Smooth muscle cell (in vitro differentiated cells): Measurements from ENCODE around the gene GPC2. TPM values are rescaled to one million over a fixed set of nuclear protein-coding genes. Genes with fewer than 3 reads are reported as not detected.
A peak's percentile ranks its signal among the peaks of the same experiment; 100 is the strongest.
"Not testable (repeated sequence)": the region's sequence is repeated elsewhere in the genome, so short reads cannot be mapped to it uniquely, and the experiment has no call there.

Experiments
- DNase-seq: peaks from one replicate; lab custom pipeline; 2025; ENCODE audit not compliant: unreplicated experiment; lab: John Stamatoyannopoulos, UW
- H2AFZ ChIP-seq: fragments of 200-600 bp; sonication (generic); 2 replicates; pipeline ENCODE4 v1.6.0; 2016; ENCODE audit warnings: antibody characterized with exemption, low read depth, mild to moderate bottlenecking
- H3F3A ChIP-seq: fragments of 200-600 bp; sonication (generic); 2 replicates; pipeline ENCODE4 v1.6.0; 2017; ENCODE audit warnings: antibody characterized with exemption, low read depth
- H3K27ac ChIP-seq: fragments of 200-600 bp; sonication (generic); 2 replicates; pipeline ENCODE4 v1.5.1; 2016; ENCODE audit warnings: low read depth, mild to moderate bottlenecking
- H3K27me3 ChIP-seq: fragments of 200-600 bp; sonication (generic); 2 replicates; pipeline ENCODE4 v1.6.1; 2016; ENCODE audit warnings: low read depth, mild to moderate bottlenecking
- H3K36me3 ChIP-seq: fragments of 200-600 bp; sonication (generic); 2 replicates; pipeline ENCODE4 v1.5.1; 2016; ENCODE audit warnings: low read depth
- H3K4me1 ChIP-seq: fragments of 200-600 bp; sonication (generic); 2 replicates; pipeline ENCODE4 v1.5.1; 2016; ENCODE audit warnings: low read depth
- H3K4me2 ChIP-seq: fragments of 200-600 bp; sonication (generic); 2 replicates; pipeline ENCODE4 v1.6.0; 2016; ENCODE audit warnings: mild to moderate bottlenecking
- H3K4me3 ChIP-seq: fragments of 200-600 bp; sonication (generic); 2 replicates; pipeline ENCODE4 v1.5.1; 2016; ENCODE audit warnings: mild to moderate bottlenecking
- H3K79me2 ChIP-seq: fragments of 200-600 bp; sonication (generic); 2 replicates; pipeline ENCODE4 v1.6.0; 2016; ENCODE audit warnings: low read depth, mild to moderate bottlenecking
- H3K9ac ChIP-seq: fragments of 200-600 bp; sonication (generic); 2 replicates; pipeline ENCODE4 v1.6.0; 2016; ENCODE audit warnings: low read depth
- H3K9me3 ChIP-seq: fragments of 200-600 bp; sonication (generic); replicated peaks from 2 replicates; pipeline ENCODE4 v1.5.1; 2016; ENCODE audit warnings: low read depth
- H4K20me1 ChIP-seq: fragments of 200-600 bp; sonication (generic); 2 replicates; pipeline ENCODE4 v1.6.0; 2016; ENCODE audit warnings: low read depth
- WGBS: methylation state at CpG from one replicate; pipeline ENCODE4 v1.1.7; 2016; ENCODE audit warnings: low lambda C conversion rate; 5-methylcytosine and 5-hydroxymethylcytosine counted together
- polyA plus RNA-seq: library from polyadenylated mRNA; unstranded; fragments of >200 nt; fragmentation: Nextera tagmentation; extraction: Ambion mirVana; gene quantifications from 2 replicates; pipeline ENCODE4 v1.2.1, GENCODE V29; 2016
- total RNA-seq: library from RNA; depleted of rRNA; stranded (reverse); fragments of >200 nt; gene quantifications from 2 replicates; pipeline ENCODE4 v1.2.3, GENCODE V29; 2014
- TF ChIP-seq, protein P1 (sequence below): fragments of 200-600 bp; sonication (generic); IDR thresholded peaks from 2 replicates; pipeline ENCODE4 v1.5.1; 2017; ENCODE audit warnings: borderline replicate concordance, mild to moderate bottlenecking, antibody characterized with exemption; ENCODE audit not compliant: insufficient read depth, poor library complexity, severe bottlenecking

GPC2 gene
- total and polyA plus RNA-seq, 2 experiments from 2014 or later, result 3.2 to 7.1 TPM

DNA sequence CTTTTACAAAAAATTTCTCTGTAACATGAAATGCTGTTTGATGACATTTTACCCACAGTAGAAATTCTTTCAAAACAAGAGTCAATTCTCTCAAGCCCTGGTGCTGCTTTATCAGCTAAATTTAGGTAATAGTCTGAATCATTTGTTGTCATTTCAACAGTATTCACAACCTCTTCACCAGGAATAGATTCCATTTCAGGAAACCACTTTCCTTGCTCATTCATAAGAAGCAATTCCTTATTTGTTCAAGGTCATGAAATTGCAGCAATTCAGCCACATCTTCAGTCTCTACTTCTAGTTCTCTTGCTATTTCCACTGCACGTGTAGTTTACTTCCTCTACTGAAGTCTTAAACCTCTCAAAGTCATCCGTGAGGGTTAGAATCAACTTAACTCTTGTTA, 14.6 kb upstream of the GPC2 start:
- DNase-seq, result no peak
- Histone ChIP-seq H3K79me2 (no peaks in the 10 kb centered on the region), H3K27ac (no peak overlapping the region), H3K9me3 (no peaks in the 10 kb centered on the region), H3K27me3 (no peaks in the 10 kb centered on the region), H3K4me1 (no peaks in the 10 kb centered on the region), H3K4me2 (no peak overlapping the region), H3K4me3 (no peak overlapping the region), H2AFZ (no peak overlapping the region), H3K36me3 (no peaks in the 10 kb centered on the region), H3F3A (no peaks in the 10 kb centered on the region), H3K9ac (no peak overlapping the region), H4K20me1 (no peaks in the 10 kb centered on the region)
- 75% methylated on average over 2 of the region's 2 CpGs for WGBS
- TF ChIP-seq, protein P1, sequence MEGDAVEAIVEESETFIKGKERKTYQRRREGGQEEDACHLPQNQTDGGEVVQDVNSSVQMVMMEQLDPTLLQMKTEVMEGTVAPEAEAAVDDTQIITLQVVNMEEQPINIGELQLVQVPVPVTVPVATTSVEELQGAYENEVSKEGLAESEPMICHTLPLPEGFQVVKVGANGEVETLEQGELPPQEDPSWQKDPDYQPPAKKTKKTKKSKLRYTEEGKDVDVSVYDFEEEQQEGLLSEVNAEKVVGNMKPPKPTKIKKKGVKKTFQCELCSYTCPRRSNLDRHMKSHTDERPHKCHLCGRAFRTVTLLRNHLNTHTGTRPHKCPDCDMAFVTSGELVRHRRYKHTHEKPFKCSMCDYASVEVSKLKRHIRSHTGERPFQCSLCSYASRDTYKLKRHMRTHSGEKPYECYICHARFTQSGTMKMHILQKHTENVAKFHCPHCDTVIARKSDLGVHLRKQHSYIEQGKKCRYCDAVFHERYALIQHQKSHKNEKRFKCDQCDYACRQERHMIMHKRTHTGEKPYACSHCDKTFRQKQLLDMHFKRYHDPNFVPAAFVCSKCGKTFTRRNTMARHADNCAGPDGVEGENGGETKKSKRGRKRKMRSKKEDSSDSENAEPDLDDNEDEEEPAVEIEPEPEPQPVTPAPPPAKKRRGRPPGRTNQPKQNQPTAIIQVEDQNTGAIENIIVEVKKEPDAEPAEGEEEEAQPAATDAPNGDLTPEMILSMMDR, result no peak

DNA sequence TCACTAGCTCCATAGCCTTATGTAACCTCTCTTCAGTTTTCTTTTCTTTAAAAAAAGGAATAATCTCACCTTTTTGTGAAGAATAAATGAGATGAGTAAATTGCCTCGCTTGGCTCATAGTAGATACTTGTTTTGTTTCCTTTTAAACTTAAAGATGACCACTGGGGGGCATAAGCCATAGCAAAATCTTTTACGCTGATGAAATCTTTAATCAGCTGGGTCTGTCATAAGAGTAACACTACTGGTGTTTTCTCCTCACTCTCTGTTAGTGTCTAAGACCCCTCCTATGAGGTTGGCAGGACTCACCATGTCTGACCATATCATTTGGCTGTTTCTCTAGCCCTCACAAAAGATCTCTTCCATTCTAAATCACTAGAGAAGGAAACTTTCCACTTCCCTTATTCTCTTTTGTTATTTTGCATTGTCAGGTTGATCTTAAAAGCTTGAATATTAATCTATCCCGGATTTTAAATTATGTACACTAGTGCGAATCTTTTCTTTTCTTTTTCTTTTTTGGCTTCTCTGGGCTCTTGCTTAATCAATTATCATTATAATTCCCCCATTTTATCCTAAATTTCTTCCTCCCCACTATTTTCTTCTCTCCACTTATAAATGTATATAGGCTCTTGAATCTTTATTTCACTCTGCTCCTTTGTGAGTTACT, 13.0 kb upstream of the GPC2 start:
- no peaks in the 10 kb centered on the region for H3K9me3 ChIP-seq
- H3K9ac ChIP-seq, result no peak overlapping the region
- no peaks in the 10 kb centered on the region for H4K20me1 ChIP-seq
- no peaks in the 10 kb centered on the region for H3K79me2 ChIP-seq
- 70% methylated on average over 4 of the region's 4 CpGs for WGBS
- TF ChIP-seq, protein P1, result peak; percentile 28
- H3K4me1 ChIP-seq, result no peaks in the 10 kb centered on the region
- no peak for DNase-seq
- no peaks in the 10 kb centered on the region for H3K27me3 ChIP-seq
- peak overlapping the region; percentile 56 for H2AFZ ChIP-seq
- H3K36me3 ChIP-seq, result no peaks in the 10 kb centered on the region
- no peak overlapping the region for H3K27ac ChIP-seq
- no peaks in the 10 kb centered on the region for H3F3A ChIP-seq
- H3K4me3 ChIP-seq, result no peak overlapping the region
- H3K4me2 ChIP-seq, result no peak overlapping the region

DNA sequence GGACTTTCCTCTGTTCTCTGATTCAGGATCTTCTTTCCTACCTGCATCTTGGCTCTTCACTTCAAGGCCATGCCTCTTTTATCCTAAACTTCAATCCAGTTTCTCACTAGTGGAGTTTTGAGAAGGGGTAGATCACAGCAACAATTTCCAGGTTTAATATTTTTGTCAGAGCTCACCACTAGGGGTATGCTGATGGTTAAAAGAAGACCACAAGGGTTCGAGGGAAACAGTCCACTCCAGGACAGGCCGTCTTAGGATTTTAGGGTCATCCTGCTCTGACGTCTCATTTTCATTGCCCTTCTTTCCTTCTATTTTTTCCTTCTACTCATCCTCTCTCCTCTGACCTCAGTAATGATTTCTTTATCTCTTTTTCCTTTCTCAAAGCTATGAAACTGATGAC, 11.9 kb upstream of the GPC2 start:
- no peaks in the 10 kb centered on the region for H3K79me2 ChIP-seq
- H3K9ac ChIP-seq, result no peak overlapping the region
- no peaks in the 10 kb centered on the region for H4K20me1 ChIP-seq
- no peaks in the 10 kb centered on the region for H3K36me3 ChIP-seq
- no peak for DNase-seq
- TF ChIP-seq, protein P1, result no peak
- no peak overlapping the region for H3K4me3 ChIP-seq
- no peak overlapping the region for H3K27ac ChIP-seq
- no peaks in the 10 kb centered on the region for H3F3A ChIP-seq
- no peak overlapping the region for H2AFZ ChIP-seq
- no peak overlapping the region for H3K4me2 ChIP-seq
- H3K9me3 ChIP-seq, result no peaks in the 10 kb centered on the region
- 88% methylated on average over 3 of the region's 3 CpGs for WGBS
- H3K27me3 ChIP-seq, result no peaks in the 10 kb centered on the region
- H3K4me1 ChIP-seq, result no peaks in the 10 kb centered on the region

DNA sequence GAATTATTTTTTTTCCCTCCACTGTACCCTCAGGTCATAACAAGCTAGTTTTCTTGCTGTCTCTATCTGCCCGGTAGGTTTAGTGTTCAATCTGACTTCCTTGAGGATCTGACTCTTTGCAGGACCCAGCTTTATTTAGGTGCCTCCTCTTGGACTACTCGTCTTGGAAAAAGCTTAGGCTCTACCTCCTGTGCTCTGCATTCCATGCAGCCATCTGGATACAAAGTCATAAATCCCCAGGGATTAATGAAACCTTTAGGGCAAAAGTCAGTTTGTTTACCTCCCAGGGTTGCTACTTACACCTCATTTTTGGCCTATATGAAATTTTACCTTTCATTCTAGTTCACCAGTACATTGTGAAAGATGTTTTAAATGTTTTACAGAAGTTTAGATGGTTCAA, 8.5 kb upstream of the GPC2 start:
- no peaks in the 10 kb centered on the region for H3F3A ChIP-seq
- TF ChIP-seq, protein P1, result no peak
- no peaks in the 10 kb centered on the region for H3K27me3 ChIP-seq
- DNase-seq, result no peak
- 70% methylated on average over 2 of the region's 2 CpGs for WGBS
- no peaks in the 10 kb centered on the region for H4K20me1 ChIP-seq
- H2AFZ ChIP-seq, result no peak overlapping the region
- H3K36me3 ChIP-seq, result no peaks in the 10 kb centered on the region
- no peak overlapping the region for H3K27ac ChIP-seq
- H3K79me2 ChIP-seq, result no peaks in the 10 kb centered on the region
- no peak overlapping the region for H3K9ac ChIP-seq
- H3K9me3 ChIP-seq, result no peaks in the 10 kb centered on the region
- no peaks in the 10 kb centered on the region for H3K4me1 ChIP-seq
- H3K4me2 ChIP-seq, result no peak overlapping the region
- no peak overlapping the region for H3K4me3 ChIP-seq

DNA sequence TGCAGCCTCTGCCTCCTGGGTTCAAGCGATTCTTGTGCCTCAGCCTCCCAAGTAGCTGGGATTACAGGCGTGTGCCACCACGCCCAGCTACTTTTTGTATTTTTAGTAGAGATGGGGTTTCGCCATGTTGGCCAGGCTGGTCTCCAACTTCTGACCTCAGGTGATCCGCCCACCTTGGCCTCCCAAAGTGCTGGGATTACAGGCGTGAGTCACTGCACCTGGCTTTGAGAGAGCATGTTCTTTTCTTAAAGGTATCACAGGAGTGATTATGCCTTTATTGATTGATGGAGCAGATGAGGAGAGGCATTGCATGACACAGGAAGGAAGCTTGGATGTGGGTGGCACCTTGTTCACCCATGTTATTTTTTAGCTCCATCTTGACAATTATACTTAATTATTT, 5.9 kb upstream of the GPC2 start:
- not testable (repeated sequence) for H3F3A ChIP-seq, H3K36me3 ChIP-seq, H3K27ac ChIP-seq, H4K20me1 ChIP-seq, H3K4me3 ChIP-seq, DNase-seq, H3K4me2 ChIP-seq, H3K4me1 ChIP-seq, H3K27me3 ChIP-seq, H2AFZ ChIP-seq, H3K79me2 ChIP-seq, H3K9ac ChIP-seq, H3K9me3 ChIP-seq
- WGBS, result 87% methylated on average over 6 of the region's 6 CpGs

DNA sequence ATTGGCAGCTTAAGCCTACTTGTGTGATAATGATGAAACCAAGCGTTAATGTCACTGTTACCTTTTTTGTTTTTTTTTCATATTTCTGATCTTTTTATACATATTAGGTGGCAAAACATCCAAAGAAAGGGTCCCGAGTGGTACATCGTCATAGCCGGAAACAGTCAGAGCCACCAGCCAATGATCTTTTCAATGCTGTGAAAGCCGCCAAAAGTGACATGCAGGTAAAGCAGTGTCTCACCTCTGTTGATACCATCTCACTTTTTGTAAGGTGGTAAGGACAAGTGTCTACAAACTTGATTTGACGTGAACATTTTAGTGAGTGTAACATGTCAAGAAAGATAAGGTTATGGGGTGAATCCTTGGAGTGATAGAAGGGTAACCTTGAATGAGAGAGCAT, 5.4 kb upstream of the GPC2 start:
- H3K4me1 ChIP-seq, H3K27ac ChIP-seq, H3K79me2 ChIP-seq, H3K4me3 ChIP-seq, DNase-seq, H2AFZ ChIP-seq, H4K20me1 ChIP-seq, H3K27me3 ChIP-seq, H3K9me3 ChIP-seq, H3K36me3 ChIP-seq, H3K9ac ChIP-seq, H3F3A ChIP-seq, H3K4me2 ChIP-seq: not testable (repeated sequence)
- WGBS, result 81% methylated on average over 6 of the region's 6 CpGs
